Dermis microvascular lymphatic vessel endothelial cell (primary cell): ENCODE measurements around the gene BEND2. TPM values are rescaled to one million over a fixed set of nuclear protein-coding genes. Genes with fewer than 3 reads are reported as not detected.
"Not testable (repeated sequence)": the region's sequence is repeated elsewhere in the genome, so short reads cannot be mapped to it uniquely, and the experiment has no call there.

Experiments
- DNase-seq, 2 donors: peaks; one replicate each; pipeline versions ENCODE4 v3.0.0 to v3.0.0-alpha.2; 2010; ENCODE audit warnings: low read depth in 2 of 2
- total RNA-seq: library from RNA; depleted of rRNA; stranded (reverse); fragments of >200 nt; gene quantifications from 2 replicates; pipeline ENCODE4 v1.2.1, GENCODE V29; 2014

BEND2 gene
- not detected in 2 replicates for total RNA-seq

GRCh38 chrX:18220786-18221185 is at the start of gene BEND2:
Gene BEND2, minus strand, starts transcription at chrX:18220886. Its CDS starts 136 bp downstream, at chrX:18220750.
- no peak for DNase-seq

- DNase-seq: no peak
Observed at GRCh38 chrX:18255059-18255458, 34.4 kb upstream of the BEND2 start.

DNA sequence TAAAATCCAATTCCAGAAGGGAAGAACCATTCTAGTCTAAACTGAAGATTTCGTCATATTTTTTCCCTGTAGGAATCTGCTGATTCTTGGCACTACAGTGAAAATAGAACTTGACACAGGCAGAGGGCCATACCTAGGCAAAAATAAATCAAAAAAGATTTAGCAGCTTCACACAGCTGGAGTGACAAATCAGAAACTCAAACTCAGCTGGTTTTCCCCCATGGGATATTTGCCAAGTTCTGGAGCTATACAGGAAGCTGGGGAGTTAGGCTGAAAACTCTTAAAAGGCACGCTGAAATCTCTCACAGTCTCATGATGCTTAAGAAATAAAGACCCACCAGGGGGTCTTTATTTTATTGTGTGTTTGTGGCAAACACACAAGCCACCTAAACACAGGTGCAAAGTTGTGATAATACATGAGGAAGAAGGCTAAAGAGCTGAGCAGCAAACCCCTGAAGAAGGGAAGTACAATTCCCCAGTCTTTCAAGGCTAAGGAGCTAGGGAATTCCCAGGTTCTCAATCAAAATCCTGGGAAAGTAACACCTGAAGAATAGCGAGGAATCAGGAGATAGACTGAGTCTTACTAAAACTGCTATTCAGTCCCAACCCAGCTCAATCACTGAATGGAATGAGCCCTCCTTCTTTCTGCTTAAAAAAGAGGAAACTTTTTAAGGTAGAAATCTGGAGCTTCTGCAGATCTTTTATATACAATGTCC is 32.1 kb upstream of the BEND2 start:
- peak; percentile 0 to 21 for DNase-seq

GRCh38 chrX:18229646-18230045 is 9.0 kb upstream of the BEND2 start:
- not testable (repeated sequence) for DNase-seq

GRCh38 chrX:18228069-18228468 is 7.4 kb upstream of the BEND2 start:
- DNase-seq: no peak

- no peak for DNase-seq
Observed at GRCh38 chrX:18227458-18227857, 6.8 kb upstream of the BEND2 start.

- peak in 1 of 2 donors; percentile 4 for DNase-seq
Observed at GRCh38 chrX:18210470-18210869, 10.2 kb downstream of the BEND2 start.

GRCh38 chrX:18206657-18207056 is 14.0 kb downstream of the BEND2 start:
- no peak for DNase-seq

DNA sequence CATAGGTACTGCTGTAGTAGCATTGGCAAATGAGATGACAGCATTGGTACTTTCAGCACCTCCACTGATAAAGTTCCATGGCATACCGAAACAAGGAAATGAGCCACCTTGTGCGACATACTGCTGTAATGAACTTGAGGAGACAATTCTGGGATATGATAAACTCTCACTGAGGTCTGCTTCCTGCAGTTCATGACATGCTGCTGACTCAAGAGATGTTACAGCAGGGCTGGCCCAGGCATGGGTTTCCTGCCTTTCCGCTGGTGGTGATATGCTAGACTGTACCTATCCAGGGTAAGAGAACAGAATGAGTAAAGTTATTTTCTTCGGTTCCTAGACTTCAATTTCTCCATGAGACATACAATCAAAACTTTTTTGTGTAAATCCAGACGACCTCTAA is 17.1 kb downstream of the BEND2 start:
- DNase-seq: peak in 1 of 2 donors; percentile 5

DNA sequence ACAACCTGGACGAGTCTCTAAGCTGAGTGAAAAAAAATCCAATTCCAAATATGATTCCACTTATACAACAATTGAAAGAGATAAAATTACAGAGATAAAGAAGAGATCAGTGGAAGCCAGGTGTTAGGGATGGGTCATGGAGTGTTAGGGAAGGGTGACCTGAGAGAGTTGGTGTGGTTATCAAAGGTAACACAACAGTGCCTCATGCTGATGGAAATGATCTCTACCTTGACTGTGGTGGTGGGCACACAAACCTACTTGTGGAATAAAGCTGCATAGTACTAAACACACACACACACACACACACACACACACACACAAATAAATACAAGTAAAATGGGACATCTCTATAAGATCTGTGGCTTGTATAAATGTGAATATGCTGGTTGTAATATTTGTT is 26.0 kb downstream of the BEND2 start:
- DNase-seq: no peak

GRCh38 chrX:18179446-18179845 is 41.2 kb downstream of the BEND2 start:
- no peak for DNase-seq

DNA sequence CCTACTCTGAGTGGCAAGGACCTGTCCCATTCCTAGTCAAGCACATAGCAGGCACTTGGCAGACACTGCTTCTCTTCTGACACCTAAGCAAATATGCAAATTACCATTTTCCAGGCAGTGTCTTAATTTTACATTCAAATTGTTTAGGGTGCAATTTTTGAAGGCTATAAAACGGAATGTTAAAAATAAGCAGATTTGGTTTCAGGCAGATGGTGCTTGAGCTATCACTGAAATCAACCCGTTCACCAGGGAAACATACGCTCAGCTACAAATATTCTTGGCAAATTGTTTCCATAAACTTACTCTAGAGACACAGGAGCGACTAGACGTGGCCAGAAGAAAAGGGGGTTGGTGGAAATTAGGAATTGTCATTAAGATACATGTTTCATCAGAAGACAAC is 45.7 kb downstream of the BEND2 start:
- no peak for DNase-seq

- no peak for DNase-seq
Observed at GRCh38 chrX:18174209-18174608, 46.5 kb downstream of the BEND2 start.

DNA sequence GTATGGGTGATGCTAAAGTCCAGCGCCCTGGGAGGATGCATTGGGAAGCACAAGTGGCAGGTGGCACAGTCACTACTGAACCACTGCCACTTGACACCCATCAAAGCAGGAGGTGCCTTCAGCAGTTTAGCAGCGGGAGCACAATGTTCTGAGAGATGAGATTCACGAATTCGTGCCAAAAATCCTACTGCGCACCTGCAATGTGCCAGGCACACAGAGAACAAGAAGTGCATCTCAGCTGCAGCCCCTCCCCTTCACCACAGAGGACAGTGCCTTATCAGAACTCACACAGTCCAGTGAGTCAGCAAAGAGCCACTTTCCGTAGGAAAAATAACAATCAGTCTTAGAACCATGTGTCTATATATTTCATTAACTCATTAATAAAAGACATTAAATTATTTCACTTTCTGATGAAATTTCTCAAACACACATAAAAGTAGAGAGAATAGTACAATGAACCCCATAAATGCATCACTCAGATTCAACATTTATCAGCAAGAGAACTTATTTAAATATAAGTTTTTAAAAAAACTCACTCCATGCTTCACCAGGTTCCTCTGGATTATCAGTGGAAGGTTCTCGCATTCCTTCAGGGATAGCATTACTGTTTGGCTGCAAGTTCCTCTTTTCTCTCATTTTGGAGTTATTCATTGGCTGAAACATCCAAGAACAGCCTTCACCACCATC is 47.0 kb downstream of the BEND2 start:
- DNase-seq: no peak

GRCh38 chrX:18172970-18173369 is 47.7 kb downstream of the BEND2 start:
- no peak for DNase-seq

- DNase-seq: no peak
Observed at GRCh38 chrX:18170910-18171309, 49.8 kb downstream of the BEND2 start.

- DNase-seq: no peak
Observed at GRCh38 chrX:18166068-18166467, 54.6 kb downstream of the BEND2 start.

GRCh38 chrX:18160369-18160768 is 60.3 kb downstream of the BEND2 start:
- DNase-seq: no peak

DNA sequence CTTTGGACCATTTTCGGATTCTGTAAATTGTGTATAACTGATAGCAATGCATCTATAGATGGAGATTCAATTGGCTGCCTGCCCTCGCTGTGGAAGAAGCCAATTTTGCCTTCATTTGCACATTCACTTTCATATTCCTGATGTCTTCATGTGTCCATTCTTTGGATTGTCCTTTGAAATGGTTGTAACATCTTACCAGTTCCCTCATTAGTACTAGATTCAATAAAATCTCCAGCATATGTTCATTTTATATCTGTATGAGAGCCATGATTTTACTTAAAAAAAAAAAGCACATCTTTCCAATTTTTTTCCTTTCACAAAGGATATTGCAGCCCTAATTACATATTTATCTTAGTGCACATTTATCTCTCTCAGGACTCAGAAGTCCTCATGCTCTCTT is 61.7 kb downstream of the BEND2 start:
- no peak for DNase-seq

- DNase-seq: no peak
Observed at GRCh38 chrX:18151649-18152048, 69.0 kb downstream of the BEND2 start.

GRCh38 chrX:18151157-18151556 is 69.5 kb downstream of the BEND2 start:
- DNase-seq: no peak

DNA sequence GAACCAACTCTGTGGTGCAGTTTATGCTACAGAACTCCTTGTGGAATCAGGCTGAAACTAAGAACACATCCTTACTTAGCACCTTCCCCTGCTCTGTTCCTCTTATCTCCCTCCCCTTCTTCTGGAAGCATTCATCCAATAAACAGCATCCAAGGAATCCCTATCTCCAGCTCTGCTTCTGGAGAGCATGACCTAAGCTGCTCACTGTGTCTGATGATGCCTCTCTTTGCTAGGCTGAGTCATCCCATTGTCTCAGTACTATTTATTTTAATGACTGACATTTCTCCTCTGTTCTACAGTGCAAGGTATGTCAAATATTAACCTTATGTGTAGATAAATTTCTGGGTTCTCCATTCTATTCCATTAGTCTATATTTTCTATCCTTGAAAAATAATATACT is 71.2 kb downstream of the BEND2 start:
- no peak for DNase-seq

DNA sequence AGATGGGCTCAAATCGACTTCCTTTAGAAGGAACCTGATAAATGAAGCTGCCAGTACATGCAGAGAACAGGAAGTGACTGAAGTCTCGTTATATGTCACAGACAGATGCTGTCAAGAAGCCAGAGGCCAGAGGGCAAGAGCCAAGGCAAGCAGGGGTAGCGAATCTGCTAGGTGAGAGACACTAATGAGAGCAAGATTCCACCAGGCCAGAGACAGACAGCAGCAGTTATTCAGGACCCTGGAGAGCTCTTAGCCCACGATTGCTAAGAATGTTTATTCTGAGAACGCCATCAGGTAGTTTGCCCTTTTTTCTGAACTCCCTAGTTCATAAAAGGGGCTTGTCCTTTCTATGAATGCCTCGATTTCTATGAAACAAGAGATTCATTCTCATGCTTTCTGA is 73.7 kb downstream of the BEND2 start:
- DNase-seq: peak; percentile 3 to 21
